Measurements from ENCODE around the gene TMEM269. TPM values are rescaled to one million over a fixed set of nuclear protein-coding genes. Genes with fewer than 3 reads are reported as not detected.
A peak's percentile ranks its signal among the peaks of the same experiment; 100 is the strongest.
"Not testable (repeated sequence)": the region's sequence is repeated elsewhere in the genome, so short reads cannot be mapped to it uniquely, and the experiment has no call there.

The TMEM269 gene
- total RNA-seq, 2 experiments from 2014 or later: 0.12 TPM; not detected in 1

GRCh38 chr1:42801832-42802473, 17.2 kb downstream of the TMEM269 start:
- ATAC-seq: no peak
- no peak for DNase-seq
- Mint-ChIP-seq H3K4me1 (peaks cover 4% of the 10 kb centered on the region), H3K9me3 (ENCODE audit: low read depth) (no peaks in the 10 kb centered on the region), H3K4me3 (no peak overlapping the region), H3K36me3 (peaks cover 8% of the 10 kb centered on the region), H3K27ac (no peak overlapping the region), H3K27me3 (peaks cover 2% of the 10 kb centered on the region)
- CTCF ChIA-PET: no interaction called here

- peaks cover 2% of the 10 kb centered on the region for H3K27me3 Mint-ChIP-seq
- peaks cover 9% of the 10 kb centered on the region for H3K4me1 Mint-ChIP-seq
- H3K9me3 Mint-ChIP-seq (ENCODE audit: low read depth): no peaks in the 10 kb centered on the region
- H3K4me3 Mint-ChIP-seq: no peak overlapping the region
- DNase-seq (no peak), ATAC-seq (no peak)
- CTCF ChIA-PET: interaction anchor here (0.9 to 1.0 kb wide), 2 partner anchors 10 kb away, joined by 3 read pairs; no protein-coding TSS in a partner anchor
- peaks cover 8% of the 10 kb centered on the region for H3K36me3 Mint-ChIP-seq
- no peak overlapping the region for H3K27ac Mint-ChIP-seq
Observed at GRCh38 chr1:42806171-42806570, 21.4 kb downstream of the TMEM269 start.

- no peak for DNase-seq
- H3K27me3 Mint-ChIP-seq: peaks cover 2% of the 10 kb centered on the region
- CTCF ChIA-PET: interaction anchor here (0.9 to 1.0 kb wide), 2 partner anchors 9 to 10 kb away, joined by 3 read pairs; no protein-coding TSS in a partner anchor
- H3K4me3 Mint-ChIP-seq: no peak overlapping the region
- peaks cover 8% of the 10 kb centered on the region for H3K36me3 Mint-ChIP-seq
- no peak overlapping the region for H3K27ac Mint-ChIP-seq
- ATAC-seq: no peak
- H3K9me3 Mint-ChIP-seq (ENCODE audit: low read depth): no peaks in the 10 kb centered on the region
- H3K4me1 Mint-ChIP-seq: peaks cover 9% of the 10 kb centered on the region
Observed at GRCh38 chr1:42806593-42806992, 21.8 kb downstream of the TMEM269 start.

DNA sequence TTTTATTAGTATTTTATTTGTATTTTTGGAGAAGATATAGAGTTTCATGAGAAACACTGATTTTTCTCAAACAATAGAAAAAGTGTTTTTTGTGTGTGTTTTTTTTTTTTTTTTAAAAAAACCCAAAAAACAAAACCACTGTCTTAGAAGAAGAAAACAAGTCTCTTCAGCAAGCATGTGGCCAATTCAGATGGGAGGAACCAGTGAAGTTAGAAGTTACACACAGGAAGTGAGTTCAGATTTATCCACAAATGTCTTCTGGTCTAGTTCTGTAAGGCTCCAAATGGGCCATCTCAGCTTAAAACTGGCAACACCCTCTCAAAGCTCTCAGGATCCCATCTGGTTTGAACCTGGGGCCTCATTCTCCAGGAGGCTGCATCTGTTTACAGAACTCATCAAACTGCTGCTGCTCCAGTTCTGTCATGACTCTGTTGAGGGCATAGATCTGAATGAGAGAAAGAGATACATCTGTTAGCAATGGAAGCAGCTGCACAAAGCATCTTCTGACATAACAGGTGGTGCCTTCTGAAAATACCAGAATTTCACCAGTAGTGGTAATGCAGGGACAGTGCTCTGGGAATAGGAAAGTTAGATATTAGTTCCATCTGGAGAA, 22.4 kb downstream of the TMEM269 start:
- CTCF ChIA-PET: interaction anchor here (0.9 kb wide), 1 partner anchor 9 kb away, joined by 3 read pairs; no protein-coding TSS in a partner anchor
- H3K4me1 Mint-ChIP-seq: peaks cover 9% of the 10 kb centered on the region
- peaks cover 8% of the 10 kb centered on the region for H3K36me3 Mint-ChIP-seq
- H3K4me3 Mint-ChIP-seq: no peak overlapping the region
- H3K27me3 Mint-ChIP-seq: no peaks in the 10 kb centered on the region
- ATAC-seq: no peak
- H3K27ac Mint-ChIP-seq: no peak overlapping the region
- H3K9me3 Mint-ChIP-seq (ENCODE audit: low read depth): no peaks in the 10 kb centered on the region
- no peak for DNase-seq

DNA sequence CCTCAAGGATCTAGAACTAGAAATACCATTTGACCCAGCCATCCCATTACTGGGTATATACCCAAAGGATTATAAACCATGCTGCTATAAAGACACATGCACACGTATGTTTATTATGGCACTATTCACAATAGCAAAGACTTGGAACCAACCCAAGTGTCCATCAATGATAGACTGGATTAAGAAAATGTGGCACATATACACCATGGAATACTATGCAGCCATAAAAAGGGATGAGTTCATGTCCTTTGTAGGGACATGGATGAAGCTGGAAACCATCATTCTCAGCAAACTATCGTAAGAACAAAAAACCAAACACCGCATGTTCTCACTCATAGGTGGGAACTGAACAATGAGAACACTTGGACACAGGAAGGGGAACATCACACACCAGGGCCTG, 30.0 kb downstream of the TMEM269 start:
- H3K36me3 Mint-ChIP-seq; H3K27me3 Mint-ChIP-seq; ATAC-seq; H3K27ac Mint-ChIP-seq; H3K4me3 Mint-ChIP-seq; CTCF ChIA-PET; H3K9me3 Mint-ChIP-seq (ENCODE audit: low read depth); DNase-seq: not testable (repeated sequence)
- H3K4me1 Mint-ChIP-seq: peaks cover 19% of the 10 kb centered on the region

GRCh38 chr1:42815941-42816584, 31.3 kb downstream of the TMEM269 start:
- DNase-seq (no peak), ATAC-seq (peak; percentile 2)
- Mint-ChIP-seq H3K27ac (peak overlapping the region; percentile 80), H3K4me1 (peaks cover 19% of the 10 kb centered on the region), H3K9me3 (ENCODE audit: low read depth) (no peaks in the 10 kb centered on the region), H3K36me3 (peaks cover 1% of the 10 kb centered on the region), H3K4me3 (peak overlapping the region; percentile 70), H3K27me3 (no peaks in the 10 kb centered on the region)
- CTCF ChIA-PET: interaction anchor here (0.7 to 1.7 kb wide), 9 partner anchors 9 to 259 kb away, joined by 3 to 18 read pairs (median 3); partner anchors contain the start of genes C1orf50, P3H1 and ZNF691

DNA sequence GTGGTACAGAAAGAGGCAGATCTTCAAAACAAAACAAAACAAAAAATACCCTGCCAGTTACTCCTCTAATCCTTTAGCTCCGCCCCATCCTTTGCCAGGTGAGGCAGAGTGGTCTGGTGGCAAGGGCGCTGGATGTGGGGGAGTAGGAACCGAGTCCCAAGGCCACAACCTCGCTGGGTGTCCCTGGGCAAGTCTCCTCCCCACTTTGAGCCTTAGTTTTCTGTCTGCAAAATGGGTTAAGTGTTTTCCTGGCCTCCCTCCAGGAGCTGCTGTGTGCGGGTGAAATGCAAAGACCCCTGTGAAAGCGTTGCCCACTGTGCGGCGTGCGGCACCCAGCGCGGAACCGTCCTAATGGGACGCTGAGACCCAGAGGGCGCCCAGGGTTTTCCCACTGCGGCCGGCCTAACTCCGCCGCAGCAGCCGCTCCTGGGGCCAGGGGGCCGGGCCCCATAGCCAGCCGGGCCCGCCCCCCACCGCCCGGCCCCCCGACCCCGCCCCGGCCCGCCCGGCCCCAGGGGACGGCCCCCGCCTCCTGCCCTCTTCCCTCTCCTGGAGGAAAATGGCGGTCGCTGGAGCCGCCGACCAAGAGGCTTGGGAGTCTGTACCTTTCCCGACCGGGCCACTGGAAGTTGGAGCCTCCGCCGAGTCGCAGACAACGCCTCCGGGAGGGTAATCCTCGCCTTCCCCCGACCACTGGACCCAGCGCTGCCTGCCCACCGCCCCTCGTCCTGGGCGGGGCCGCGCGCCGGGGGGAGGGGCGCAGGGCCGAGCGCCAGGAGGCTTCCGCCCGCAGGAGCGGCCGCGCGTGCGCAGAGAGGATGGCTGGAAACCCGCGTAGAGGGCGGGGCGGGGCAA, 32.0 kb downstream of the TMEM269 start, which contains the start of the genes ERMAP and SVBP:
Gene ERMAP, plus strand, starts transcription at position 538 of the 855 bp plus-strand sequence. CDS start 13,327 bp downstream, outside the sequence.
Gene SVBP, minus strand, starts transcription at position 813 of the 855 bp plus-strand sequence. CDS start 853 bp downstream, outside the sequence.
- peaks cover 19% of the 10 kb centered on the region for H3K4me1 Mint-ChIP-seq
- H3K4me3 Mint-ChIP-seq: peak within 1 kb of the TSS; percentile 70
- peak within 1 kb of the TSS; percentile 80 for H3K27ac Mint-ChIP-seq
- peak; percentile 94 for DNase-seq
- CTCF ChIA-PET: interaction anchor here (0.9 to 2.1 kb wide), 12 partner anchors 12 to 258 kb away, joined by 3 to 18 read pairs (median 5); partner anchors contain the start of genes C1orf50, P3H1 and ZNF691
- ATAC-seq: peak; percentile 91
- peaks cover 1% of the 10 kb centered on the region for H3K36me3 Mint-ChIP-seq
- H3K9me3 Mint-ChIP-seq (ENCODE audit: low read depth): no peaks in the 10 kb centered on the region
- H3K27me3 Mint-ChIP-seq: no peaks in the 10 kb centered on the region

GRCh38 chr1:42817440-42817767, 32.6 kb downstream of the TMEM269 start:
- Mint-ChIP-seq H3K9me3 (ENCODE audit: low read depth) (no peaks in the 10 kb centered on the region), H3K36me3 (peaks cover 1% of the 10 kb centered on the region), H3K27ac (peak overlapping the region; percentile 54), H3K27me3 (no peaks in the 10 kb centered on the region), H3K4me3 (peak overlapping the region; percentile 70), H3K4me1 (peaks cover 19% of the 10 kb centered on the region)
- no peak for DNase-seq
- ATAC-seq: no peak
- CTCF ChIA-PET: interaction anchor here (0.9 to 2.1 kb wide), 6 partner anchors 18 to 106 kb away, joined by 3 to 10 read pairs (median 5); partner anchors contain the start of genes P3H1 and ZNF691

DNA sequence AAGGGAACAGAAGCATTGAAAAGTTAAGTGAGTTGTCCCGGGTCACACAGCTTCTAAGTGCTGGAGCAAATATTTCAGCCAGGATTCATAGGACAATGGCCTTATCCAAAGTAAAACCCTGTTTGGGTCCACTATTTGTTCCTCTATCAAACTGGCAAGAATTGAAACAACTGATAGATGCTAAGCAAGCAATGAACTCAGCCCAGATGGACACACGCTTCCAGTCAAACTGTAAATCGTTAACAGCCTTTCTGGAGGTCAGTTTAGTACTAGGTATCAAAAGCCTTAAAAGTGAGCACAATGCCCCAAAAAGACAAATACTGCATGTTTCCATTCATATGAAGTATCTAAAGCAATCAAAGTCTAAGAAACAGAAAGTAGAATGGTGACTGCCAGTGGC, 33.2 kb downstream of the TMEM269 start:
- ATAC-seq: no peak
- Mint-ChIP-seq H3K36me3 (peaks cover 1% of the 10 kb centered on the region), H3K9me3 (ENCODE audit: low read depth) (no peaks in the 10 kb centered on the region), H3K4me1 (peaks cover 24% of the 10 kb centered on the region), H3K4me3 (no peak overlapping the region), H3K27me3 (no peaks in the 10 kb centered on the region), H3K27ac (no peak overlapping the region)
- CTCF ChIA-PET: interaction anchor here (0.9 to 2.1 kb wide), 6 partner anchors 17 to 105 kb away, joined by 3 to 10 read pairs (median 5); partner anchors contain the start of genes P3H1 and ZNF691
- no peak for DNase-seq

- no peak for DNase-seq
- no peak overlapping the region for H3K4me3 Mint-ChIP-seq
- CTCF ChIA-PET: interaction anchor here (0.7 to 5.7 kb wide), 4 partner anchors 9 to 27 kb away, joined by 3 to 18 read pairs (median 3); partner anchors contain the start of gene ZNF691
- H3K9me3 Mint-ChIP-seq (ENCODE audit: low read depth): no peaks in the 10 kb centered on the region
- no peaks in the 10 kb centered on the region for H3K36me3 Mint-ChIP-seq
- no peaks in the 10 kb centered on the region for H3K27me3 Mint-ChIP-seq
- H3K27ac Mint-ChIP-seq: no peak overlapping the region
- no peak for ATAC-seq
- H3K4me1 Mint-ChIP-seq: peaks cover 25% of the 10 kb centered on the region
Observed at GRCh38 chr1:42820813-42821212, 36.0 kb downstream of the TMEM269 start.

GRCh38 chr1:42821690-42822089, 36.9 kb downstream of the TMEM269 start:
- H3K36me3 Mint-ChIP-seq: no peaks in the 10 kb centered on the region
- no peaks in the 10 kb centered on the region for H3K27me3 Mint-ChIP-seq
- H3K27ac Mint-ChIP-seq: no peak overlapping the region

GRCh38 chr1:42822800-42823392, 38.1 kb downstream of the TMEM269 start:
- peaks cover 13% of the 10 kb centered on the region for H3K4me1 Mint-ChIP-seq
- H3K27me3 Mint-ChIP-seq: no peaks in the 10 kb centered on the region
- H3K4me3 Mint-ChIP-seq: no peak overlapping the region
- H3K36me3 Mint-ChIP-seq: no peaks in the 10 kb centered on the region
- H3K9me3 Mint-ChIP-seq (ENCODE audit: low read depth): no peaks in the 10 kb centered on the region
- DNase-seq (no peak), ATAC-seq (no peak)
- H3K27ac Mint-ChIP-seq: no peak overlapping the region
- CTCF ChIA-PET: interaction anchor here (5.7 kb wide), 1 partner anchor 24 kb away, joined by 18 read pairs; the partner anchor contains the start of gene ZNF691

More at GRCh38 chr1:42821690-42822089, 36.9 kb downstream of the TMEM269 start:
- Mint-ChIP-seq H3K4me1 (peaks cover 18% of the 10 kb centered on the region), H3K4me3 (no peak overlapping the region), H3K9me3 (ENCODE audit: low read depth) (no peaks in the 10 kb centered on the region)
- no peak for DNase-seq
- no peak for ATAC-seq
- CTCF ChIA-PET: interaction anchor here (0.9 to 5.7 kb wide), 3 partner anchors 25 to 75 kb away, joined by 3 to 18 read pairs (median 3); partner anchors contain the start of genes C1orf50, P3H1 and ZNF691
